GM18519 (cell line): ENCODE results near the gene CCDC71L.

Experiments used
- ATAC-seq: cut with Tn5 transposase; IDR thresholded peaks from one replicate; pipeline ENCODE4 v1.9.1; 2021; ENCODE audit warnings: mild to moderate bottlenecking, moderate library complexity; ENCODE audit not compliant: unreplicated experiment, low FRiP score

CCDC71L gene

DNA sequence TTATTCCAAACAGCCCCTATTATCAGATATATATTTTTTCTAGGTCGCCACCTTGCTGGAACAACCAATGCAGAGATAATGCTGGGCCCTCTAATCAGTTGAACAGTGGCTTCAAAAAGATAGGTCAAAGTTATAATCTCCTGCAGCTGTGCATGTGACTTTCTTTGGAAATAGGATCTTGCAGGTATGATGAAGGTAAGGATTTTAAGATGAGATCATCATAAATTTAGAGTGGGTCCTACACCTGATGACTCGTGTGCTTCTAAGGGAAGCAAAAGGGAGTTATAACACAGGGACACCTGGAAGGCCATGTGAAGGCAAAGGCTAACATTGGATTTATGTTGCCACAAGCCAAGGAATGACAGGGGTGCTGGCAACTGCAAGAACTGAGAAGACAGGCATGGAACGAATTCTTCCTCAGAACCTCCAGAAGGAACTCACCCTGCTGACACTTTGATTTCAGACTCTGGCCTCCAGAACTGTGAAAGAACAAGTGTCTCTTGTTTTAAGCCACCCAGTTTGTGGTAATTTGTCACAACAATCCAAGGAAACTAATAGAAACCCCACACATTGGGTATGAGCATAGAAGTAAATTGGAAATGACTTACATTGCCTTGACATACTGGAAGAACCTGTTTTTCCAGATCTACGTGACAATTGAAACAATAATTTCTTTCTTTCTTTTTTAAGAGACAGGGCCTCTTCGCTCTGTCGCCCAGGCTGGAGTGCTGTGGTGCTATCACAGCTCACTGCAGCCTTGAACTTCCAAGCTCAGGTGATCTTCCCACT lies 34.4 kb downstream of the CCDC71L start:
- no peak for ATAC-seq

DNA sequence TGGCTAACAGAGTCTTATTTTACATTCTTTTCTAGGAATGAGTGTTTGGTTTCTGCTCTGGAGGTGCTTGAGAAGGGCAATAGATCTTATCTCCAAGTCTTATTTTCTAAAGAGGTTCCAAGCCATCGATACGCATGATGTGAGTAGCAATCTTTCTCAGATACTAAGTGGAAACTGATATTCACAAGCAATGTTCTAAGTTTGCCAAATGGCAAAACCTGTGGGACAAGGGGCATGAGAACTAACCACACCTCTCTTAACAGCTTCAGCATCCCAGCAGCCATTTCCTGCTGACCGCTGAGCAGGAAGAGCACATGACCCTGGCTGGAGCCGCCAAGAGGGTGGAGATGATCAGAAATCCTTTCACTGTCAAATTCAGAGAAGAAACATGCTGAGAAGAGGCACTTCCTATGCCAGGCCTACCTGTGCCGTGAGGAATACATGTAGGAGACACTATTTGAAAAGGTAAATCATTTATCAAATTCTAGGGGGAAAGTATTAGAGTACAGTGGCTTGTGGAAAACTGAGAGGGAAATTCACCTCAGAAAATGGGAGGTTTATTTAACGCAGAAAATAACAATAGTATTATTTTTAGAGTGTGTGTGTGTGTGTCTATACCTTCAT lies 35.2 kb downstream of the CCDC71L start:
- ATAC-seq, result no peak

DNA sequence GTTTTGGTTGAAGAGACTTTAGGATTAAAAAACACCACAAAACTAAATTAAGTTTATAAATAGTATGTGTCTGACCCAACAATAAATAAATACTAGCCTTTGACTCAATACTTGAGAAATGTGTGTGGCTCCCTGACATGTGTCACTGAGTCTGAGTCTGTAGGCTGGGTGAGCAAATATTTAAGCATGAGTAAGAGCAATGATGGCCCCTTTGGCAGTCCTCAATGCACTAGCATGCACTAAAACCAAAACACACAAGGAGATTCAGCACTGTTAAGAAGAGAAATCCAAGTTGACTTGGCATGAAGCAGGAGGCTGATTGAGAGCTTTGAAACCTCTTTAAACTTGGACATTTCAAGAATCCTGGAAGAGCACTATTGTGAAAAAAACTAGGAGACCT lies 37.1 kb downstream of the CCDC71L start:
- no peak for ATAC-seq

DNA sequence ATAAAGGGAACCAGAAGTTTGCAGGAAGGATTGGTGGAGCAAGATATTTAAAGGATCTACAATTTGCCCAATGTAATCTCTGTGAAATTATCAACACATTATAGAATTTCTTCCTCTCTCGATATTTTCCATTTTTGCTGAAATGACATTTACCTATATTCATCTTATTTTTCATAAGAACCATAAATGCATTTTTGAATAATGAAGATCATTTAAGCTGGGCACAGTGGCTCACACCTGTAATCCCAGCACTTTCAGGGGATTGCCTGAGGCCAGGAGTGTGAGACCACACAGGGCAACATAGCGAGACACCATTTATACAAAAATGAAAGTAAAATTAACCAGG lies 37.7 kb downstream of the CCDC71L start:
- no peak for ATAC-seq

DNA sequence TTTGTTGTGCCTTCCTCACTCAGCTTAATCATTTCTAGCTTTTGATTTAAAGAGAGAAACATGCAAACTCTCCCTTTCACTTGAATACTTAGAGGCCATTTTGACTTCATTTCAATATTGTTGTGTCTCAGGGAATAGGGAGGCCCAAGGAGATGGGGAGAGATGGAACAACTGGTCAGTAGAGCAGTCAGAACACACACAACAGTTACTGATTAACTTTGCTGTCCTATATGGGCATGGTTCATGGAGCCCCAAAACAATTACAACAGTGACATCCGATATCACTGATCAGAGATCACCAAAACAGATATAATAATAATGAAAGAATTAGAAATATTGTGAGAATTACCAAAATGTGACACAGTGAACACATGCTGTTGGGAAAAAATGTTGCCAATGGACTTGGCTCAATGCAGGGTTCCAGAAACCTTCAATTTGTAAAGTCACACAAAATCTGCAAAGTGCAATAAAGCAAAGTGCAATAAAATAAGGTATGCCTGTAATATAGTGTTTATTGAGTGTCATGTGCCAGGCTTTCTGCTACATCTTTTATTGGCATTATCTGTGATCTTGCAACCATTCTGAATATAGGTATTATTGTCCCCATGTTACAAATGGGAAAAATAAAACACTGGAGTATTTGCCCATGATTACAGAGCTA lies 38.2 kb downstream of the CCDC71L start:
- no peak for ATAC-seq

DNA sequence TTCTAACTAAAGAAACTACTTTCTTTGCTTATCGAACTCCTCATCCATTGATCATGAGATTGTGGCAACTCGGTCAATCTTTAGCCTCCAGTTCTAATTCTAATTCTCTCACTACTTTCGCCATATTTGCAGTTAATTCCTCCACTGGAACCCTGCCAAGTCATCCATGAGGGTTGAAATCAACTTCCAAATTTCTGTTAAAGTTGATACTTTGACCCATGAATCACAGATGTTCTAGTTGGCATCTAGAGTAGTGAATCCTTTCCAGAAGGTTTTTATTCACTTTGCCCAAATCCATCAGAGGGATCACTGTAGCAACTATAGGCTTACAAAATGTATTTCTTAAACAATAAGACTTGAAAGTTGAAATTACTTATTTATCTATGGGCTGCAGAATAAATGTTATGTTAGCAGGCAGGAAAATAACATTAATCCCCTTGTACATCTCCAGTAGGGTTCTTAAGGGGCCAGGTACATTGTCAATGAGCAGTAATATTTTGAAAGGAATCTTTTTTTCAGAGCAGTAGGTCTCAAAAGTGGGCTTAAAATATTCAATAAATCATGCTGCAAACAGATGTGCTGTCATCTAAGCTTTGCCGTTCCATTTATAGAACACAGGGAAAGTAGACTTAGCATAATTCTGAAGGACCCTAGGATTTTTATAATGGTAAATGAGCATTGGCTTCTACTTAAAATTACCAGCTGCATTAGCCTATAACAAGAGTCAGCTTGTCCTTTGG lies 39.4 kb downstream of the CCDC71L start:
- ATAC-seq, result no peak

DNA sequence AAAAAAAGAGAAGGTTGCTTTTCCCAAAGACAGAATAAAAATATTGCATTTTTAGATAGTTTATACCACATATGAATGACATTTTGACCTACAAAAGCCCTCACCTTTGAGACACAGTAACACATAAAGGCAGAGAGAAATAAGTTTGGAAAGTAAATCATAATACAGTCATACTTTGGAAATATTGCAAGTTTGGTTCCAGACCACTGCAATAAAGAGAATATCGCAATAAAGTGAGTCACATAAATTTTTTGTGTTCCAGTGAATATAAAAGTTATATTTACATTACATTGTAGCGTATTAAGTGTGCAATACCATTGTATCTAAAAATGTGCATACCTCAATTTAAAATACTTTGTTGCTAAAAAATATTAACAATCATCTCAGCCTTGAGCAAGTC lies 40.3 kb downstream of the CCDC71L start:
- ATAC-seq, result no peak

DNA sequence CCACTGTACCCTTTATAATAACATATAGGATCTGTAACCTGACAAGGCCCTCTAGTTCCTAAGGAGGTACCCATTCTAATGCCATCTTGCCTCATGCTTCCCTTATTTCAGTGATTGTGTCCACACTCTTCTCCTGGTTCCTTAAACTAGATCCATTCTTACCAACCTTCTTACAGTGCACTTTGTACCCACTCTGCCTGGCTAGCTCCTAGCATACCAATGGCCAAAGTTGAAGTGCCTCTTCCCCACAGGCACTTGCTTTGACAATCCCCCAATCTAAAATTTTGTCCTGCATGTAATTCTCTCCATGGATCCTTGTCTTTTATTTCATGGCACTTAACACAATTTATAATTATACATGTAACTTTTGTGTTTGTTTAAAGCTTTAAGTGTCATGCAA lies 40.9 kb downstream of the CCDC71L start:
- ATAC-seq, result no peak

DNA sequence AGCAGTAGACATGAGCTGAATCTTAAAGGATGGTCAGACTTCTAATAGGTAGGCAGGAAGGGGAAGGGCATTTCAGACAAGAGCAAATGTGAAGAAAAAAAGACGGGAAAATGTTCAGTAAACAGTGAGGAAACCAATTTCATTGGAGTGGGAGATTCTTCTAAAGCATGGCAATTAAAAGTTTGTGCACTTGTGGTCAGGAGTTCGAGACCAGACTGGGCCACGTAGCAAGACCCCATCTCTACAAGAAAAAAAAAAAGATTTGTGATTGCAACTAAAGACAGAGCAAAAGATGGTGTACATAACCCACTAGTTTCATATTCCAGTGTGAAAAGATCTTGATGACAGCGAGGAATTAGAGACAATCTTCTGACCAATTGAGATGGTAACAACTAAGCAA lies 41.7 kb downstream of the CCDC71L start:
- no peak for ATAC-seq

DNA sequence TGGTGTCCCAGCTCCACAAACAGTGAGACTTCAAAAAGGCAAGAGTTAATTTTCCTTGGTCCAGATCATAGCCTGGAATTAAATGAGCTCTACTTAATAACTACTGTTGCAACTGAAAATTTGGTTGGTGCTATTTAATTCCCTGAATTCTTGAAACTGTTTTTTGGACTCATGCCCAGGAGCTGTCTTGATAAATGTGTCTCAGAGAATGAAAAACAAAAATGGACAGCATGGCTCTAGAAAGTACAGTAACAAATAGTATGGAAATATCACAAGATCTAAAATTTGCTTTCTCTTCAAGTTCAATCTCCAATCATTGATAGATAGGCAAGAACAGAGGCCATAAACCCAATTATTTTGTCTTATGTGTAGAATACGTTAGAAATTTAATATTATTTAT lies 42.5 kb downstream of the CCDC71L start:
- ATAC-seq, result no peak

DNA sequence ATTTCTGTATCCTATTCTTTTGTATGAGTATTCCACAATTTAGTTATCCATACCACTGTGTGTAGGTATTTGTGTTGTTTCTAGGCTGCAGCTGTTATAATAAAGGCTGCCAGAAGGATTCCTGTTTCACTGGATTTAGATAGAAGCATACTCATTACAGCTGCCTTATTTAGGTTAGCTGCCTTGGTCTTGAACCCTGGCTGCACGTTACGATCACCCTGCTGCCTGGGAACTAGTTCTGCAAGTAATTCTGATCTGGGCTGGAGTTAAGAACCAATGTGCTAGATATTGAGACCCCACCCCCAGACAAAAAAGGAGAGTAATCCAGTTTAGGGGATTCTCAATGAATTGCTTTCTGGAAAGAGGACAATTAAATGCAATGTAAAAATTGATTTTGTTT lies 43.1 kb downstream of the CCDC71L start:
- no peak for ATAC-seq

DNA sequence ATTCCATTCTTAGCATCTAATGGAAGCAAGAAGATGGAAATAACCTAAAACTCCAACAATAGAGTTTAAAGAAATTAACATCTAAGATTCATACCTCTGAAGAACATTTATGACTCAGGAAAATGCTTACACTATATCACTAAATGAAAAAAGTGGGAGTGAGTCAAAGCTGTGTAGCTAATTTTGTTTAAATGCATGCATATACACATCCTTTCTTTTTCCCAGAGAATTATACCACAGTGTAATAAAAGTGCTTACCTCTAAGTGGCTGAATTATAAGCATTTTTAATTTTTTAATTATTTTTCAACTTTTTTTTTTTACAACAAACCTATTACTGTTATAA lies 44.3 kb downstream of the CCDC71L start:
- no peak for ATAC-seq

DNA sequence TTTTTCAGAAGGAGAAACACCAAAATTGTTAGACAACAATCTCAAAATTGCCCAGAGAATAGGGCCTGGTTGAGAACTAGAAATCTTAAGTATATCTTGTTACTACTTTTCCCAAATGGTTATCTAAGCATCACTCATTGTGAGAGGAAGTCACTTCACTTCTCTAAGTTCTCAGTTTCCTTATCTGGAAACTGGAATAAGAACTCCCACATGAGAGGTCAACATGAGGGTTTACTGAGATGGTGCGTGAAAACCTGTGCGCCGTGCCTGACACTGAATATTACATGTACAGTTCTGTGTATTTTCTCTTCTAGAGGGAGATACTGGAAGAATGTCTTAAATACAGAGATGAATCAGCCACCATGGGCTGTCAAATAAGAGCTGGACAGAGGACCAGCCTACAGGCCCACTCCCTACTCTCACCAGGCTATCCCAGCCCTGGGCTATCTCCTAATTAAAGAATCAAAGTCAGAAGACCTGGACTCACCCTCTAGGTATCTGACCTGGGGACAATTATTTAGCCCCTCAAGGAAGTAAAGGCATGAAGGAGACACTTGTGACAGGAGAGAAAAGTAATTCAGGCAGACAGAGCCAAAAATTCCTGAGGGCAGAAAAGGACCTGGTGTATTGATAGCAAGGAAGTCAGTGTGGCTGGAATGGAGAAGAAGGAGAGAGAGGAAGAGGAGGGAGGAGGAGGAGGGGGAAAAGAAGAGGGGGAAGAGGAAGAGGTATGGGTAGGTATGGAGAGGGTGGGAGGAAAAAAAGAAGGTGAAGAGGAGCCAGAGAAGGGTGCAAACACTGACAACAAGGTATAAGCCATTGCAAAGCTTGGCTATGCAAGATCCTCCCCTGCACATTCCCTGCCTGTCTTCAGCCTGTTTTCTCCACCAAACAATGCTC lies 44.9 kb downstream of the CCDC71L start:
- ATAC-seq, result no peak

DNA sequence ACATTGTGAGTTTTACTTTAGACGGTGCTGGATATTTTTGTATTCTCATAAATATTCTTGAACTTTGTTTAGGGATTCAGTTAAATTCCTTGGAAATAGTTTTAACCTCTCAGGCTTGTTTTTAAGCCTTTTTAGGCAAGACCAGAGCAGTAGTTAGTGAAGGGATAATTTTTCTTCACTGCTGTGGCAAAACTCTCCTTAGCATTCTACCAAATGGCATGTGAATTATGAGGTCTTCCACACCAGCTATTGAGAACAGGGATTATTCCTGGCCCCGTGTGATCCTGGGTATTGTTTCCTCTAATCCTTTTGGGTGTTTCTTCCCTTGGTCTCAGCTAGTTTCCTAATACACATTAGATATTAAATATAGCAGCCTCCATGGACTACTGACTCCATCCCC lies 46.2 kb downstream of the CCDC71L start:
- ATAC-seq, result no peak

DNA sequence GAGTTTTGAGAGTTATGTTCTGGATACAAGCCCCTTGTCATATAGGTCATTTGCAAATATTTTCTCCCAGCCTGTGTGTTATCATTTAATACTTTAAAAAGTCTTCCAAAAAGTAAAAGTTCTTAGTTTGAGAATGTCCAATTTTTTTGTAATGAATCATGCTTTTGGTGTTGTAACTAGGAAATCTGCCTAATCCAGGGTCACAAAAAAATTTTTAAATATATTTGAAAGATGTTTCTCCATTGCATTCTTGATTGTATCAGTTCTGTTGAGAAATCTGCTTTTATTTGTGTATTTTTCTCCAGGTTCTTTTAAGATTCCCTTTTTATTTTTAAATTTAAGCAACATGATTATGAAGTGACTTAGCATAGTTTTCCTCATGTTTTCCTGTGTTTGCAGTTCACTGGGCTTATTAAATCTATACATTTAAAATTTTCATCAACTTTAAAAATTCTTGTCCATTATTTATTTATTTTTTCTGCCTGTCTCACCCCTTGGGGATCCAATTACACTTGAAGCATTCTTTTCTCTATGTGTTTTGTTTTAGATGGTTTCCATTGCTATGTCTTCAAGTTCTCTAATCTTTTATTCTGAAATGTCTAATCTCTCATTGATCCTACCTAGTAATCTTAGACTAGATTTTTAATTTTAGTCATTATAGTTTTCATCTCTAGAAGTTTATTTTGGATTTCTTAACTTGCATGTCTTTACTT lies 47.0 kb downstream of the CCDC71L start:
- ATAC-seq, result no peak

DNA sequence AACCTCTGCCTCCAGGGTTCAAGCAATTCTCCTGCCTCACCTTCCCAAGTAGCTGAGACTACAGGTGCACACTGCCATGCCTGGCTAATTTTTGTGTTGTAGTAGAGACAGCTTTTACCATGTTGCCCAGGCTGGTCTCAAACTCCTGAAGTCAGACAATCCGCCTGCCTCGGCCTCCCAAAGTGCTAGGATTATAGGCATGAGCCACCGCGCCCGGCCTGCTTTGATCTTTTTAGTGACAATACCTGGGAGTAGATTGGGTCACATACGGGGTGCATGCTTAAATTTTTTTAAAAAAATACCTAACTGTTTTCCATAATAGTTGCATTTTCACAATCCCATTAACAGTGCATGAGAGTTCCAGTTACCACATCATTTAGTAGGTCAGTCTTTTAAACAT lies 47.7 kb downstream of the CCDC71L start:
- no peak for ATAC-seq

DNA sequence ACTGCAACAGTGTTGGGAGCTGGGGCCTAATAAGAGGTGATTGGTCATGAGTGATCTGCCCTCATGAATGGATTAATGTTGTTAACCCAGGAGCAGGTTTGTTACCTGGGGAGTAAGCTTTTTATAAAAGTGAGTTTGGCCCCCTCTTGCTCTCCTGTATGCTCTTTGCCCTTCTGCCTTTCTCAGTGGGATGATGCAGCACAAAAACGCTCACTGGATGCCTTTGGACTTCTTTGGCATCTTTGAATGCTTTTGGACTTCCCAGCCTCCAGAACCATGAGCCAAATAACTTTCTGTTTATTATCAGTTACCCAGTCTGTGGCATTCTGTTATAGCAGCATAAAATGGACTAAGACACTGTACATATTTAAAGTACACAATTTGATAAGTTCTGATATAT lies 48.5 kb downstream of the CCDC71L start:
- no peak for ATAC-seq

DNA sequence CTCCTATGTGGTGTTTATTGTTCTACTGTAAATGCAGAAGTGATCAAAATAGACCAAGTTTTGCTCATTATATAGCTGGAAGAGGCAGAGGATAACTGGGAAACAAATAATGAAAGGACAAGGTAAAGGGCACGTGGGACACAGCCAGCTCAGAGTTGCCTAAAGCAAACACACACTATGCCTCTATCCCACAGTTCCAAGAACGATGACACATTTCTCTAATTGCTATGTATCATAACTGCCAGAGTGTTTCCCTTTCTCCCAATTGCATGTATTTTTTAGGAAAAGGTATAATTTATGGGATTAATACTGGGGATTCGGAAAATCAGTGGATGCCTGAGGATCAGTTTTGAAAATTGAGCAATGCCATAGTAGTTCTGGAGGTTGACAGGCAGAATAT lies 49.0 kb downstream of the CCDC71L start:
- ATAC-seq, result no peak

DNA sequence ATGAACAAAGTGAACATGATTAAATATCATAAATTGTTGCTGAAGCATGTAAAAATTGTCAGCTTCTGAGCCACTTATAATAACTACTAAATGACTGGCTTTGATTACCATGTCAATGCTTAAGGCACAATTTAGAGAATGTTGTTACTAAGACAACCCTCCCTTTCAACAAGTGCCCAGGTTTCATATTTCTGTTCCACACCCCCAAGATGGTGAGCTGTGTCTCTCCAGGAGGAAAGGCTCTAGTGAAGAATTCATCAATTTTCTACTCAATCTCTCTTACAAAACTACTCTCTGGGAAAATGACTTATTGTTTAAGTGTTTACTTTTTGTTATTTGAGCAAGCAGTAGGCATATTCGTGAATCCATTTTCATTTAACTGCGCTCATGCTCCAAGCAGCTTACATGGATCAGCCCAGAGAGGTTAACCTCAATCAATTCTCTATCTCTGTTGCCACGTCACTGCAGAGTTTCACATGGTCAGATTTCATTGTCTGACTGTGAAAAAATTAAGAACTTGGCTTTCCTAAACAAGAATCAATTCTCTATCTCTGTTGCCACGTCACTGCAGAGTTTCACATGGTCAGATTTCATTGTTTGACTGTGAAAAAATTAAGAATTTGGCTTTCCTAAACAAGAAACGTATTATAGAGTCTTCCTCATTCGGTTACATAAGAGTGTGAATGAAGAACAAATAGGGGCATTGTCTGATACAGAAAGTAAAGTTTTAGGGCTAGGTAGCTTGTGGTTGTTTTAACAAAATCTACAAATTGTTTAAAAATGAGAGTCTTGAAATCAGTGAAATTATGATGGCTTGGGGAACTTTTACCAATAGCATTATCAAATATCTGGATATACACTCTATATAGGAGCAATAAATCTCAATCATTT lies 49.7 kb downstream of the CCDC71L start:
- ATAC-seq, result no peak
